ENCODE data around the gene CBY1.

DNA sequence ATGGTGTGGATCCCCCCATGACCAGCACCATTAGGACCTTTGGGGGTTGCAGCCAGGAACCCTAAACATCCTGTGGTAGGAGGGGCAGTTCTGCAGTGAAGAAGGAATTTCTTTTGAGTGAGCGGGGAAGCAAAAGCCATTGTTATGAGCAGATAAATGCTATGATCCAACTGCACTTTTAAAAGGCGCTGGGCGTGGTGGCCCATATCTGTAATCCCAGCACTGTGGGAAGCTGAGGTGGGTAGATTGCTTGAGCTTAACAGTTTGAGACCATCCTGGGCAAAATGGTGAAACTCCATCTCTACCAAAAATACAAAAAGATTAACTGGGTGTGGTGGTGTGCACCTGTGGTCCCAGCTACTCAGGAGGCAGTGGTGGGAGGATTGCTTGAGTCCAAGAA lies 19.4 kb downstream of the CBY1 start:
- TF ChIP-seq CTCF (IDR thresholded peaks at IDR 0.05; ENCODE audit: low read length) = no peak
- no peak for TF ChIP-seq EZH2 (optimal IDR thresholded peaks at IDR 0.05; ENCODE audit: low read depth, low read length)
- no peak for TF ChIP-seq EZH2phosphoT487 (IDR thresholded peaks at IDR 0.05; ENCODE audit: low read length)

All from MM.1S (cell line).